Raji (cell line): ENCODE results near the gene ZNF668.

ENCODE experiments used
- POLR2A ChIP-seq: IDR thresholded peaks from 2 replicates; pipeline ENCODE4 v1.6.1; 2011; ENCODE audit warnings: low read depth, low read length, control low read depth; ENCODE audit not compliant: insufficient read depth

Gene ZNF668

GRCh38 chr16:31073970-31074813 is at the start of gene ZNF668, which contains the start of gene ZNF646:
Gene ZNF668, minus strand, starts transcription at chr16:31074240. Its CDS starts 9,781 bp downstream, at chr16:31064459.
Gene ZNF646, plus strand, starts transcription at chr16:31074422. Its CDS starts 1,903 bp downstream, at chr16:31076325.
- peak; percentile 92 for TF ChIP-seq POLR2A

DNA sequence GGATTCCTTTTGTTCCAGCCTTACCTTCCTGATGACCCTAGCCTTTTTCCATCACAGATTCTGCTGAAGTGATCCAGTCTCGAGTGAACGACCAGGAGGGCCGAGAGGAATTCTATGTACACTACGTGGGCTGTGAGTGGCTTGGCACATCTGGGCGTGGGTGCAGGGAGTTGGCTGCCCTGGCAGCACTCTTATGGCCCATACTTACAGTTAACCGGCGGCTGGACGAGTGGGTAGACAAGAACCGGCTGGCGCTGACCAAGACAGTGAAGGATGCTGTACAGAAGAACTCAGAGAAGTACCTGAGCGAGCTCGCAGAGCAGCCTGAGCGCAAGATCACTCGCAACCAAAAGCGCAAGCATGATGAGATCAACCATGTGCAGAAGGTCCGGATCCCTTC is 46.1 kb upstream of the ZNF668 start:
- no peak for TF ChIP-seq POLR2A

DNA sequence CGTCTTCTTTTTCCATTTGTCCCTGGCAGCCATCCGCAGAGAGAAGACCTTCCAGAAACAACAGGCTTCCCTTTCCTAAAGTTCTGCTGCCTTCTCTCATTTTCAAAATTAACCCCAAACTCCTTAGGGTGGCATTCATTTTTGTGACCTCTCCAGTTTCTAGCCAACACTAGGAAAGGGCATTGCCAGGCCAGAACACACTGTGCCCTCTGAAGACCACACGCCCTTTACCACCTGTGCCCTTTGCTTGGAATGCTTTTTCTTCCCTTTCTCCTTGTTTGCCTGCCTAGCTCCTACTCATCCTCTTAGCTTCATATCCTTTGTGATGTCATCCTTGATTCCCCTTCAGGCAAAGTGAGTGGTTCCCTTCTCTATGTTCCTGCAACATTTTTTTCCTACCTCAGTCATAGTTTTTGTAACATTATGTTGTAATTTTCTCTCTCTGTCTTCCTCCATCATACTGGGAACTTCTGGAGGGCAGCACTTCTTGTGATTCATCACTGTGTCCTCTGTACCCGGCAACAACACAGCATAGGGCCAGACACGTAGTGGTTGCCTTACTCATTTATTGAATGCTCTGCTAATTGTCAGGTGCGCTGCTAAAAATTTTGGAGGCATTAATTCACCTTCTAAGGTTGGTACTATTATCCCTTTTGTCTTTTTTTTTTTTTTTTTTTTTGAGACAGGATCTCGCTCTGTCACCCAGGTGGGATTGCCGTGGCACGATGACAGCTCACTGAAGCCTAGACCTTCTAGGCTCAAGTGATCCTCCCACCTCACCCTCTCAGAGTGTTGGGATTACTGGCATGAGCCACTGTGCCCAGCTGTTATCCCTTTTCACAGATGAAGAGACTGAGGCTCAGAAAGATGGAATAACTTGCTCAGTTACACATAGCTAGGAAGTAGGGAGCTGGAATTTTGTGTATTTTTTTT is 44.4 kb upstream of the ZNF668 start:
- no peak for TF ChIP-seq POLR2A

GRCh38 chr16:31117384-31118222 is 43.6 kb upstream of the ZNF668 start, which contains the start of gene KAT8:
Gene KAT8, plus strand, starts transcription at chr16:31117664. Its CDS starts 18 bp downstream, at chr16:31117682.
- TF ChIP-seq POLR2A: peak; percentile 89

- no peak for TF ChIP-seq POLR2A
These were observed 40.4 kb upstream of the ZNF668 start for GRCh38 chr16:31114468-31114867.

- TF ChIP-seq POLR2A: no peak
These were observed 39.4 kb upstream of the ZNF668 start for GRCh38 chr16:31113121-31114120.

DNA sequence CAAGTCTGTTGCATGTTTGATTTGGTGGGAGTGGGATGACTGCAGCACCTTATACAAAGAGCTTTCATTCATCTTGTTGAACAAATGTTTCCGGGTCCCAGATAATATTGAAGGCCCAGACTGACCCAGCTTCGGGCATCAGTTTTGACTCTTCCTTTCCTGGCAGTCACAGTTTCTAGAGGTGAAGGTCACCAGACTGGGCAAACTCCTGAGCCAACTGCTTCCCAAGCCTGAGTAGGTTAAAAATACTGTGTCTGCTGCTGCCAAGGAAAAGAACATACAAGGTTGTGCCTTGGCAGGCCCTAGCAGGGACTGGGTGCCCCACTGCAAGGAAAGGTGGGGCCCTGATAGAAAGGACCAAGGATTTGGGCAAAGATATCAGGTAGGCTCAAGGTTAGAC is 38.7 kb upstream of the ZNF668 start:
- TF ChIP-seq POLR2A: no peak

DNA sequence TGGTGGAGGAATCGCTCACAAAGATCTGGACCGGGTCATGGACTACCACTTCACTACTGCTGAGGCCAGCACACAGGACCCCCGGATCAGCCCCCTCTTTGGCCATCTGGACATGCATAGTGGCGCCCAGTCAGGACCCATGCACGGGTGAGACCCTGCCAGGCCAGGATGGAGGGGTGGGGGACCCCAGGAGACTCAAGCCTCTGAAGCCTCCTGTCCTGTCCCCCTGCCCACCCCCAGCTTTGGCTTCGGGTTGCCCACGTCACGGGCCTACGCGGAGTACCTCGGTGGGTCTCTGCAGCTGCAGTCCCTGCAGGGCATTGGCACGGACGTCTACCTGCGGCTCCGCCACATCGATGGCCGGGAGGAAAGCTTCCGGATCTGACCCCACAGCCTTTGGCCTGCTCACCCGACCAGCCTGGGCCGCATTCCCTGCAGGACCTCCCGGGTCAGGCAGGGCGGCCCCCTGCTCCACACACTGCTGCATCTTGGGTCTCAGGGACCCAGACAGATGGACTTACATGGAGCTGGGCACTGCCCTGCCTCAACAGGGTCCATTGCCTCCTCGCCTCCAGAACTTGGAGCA is 37.9 kb upstream of the ZNF668 start:
- no peak for TF ChIP-seq POLR2A

DNA sequence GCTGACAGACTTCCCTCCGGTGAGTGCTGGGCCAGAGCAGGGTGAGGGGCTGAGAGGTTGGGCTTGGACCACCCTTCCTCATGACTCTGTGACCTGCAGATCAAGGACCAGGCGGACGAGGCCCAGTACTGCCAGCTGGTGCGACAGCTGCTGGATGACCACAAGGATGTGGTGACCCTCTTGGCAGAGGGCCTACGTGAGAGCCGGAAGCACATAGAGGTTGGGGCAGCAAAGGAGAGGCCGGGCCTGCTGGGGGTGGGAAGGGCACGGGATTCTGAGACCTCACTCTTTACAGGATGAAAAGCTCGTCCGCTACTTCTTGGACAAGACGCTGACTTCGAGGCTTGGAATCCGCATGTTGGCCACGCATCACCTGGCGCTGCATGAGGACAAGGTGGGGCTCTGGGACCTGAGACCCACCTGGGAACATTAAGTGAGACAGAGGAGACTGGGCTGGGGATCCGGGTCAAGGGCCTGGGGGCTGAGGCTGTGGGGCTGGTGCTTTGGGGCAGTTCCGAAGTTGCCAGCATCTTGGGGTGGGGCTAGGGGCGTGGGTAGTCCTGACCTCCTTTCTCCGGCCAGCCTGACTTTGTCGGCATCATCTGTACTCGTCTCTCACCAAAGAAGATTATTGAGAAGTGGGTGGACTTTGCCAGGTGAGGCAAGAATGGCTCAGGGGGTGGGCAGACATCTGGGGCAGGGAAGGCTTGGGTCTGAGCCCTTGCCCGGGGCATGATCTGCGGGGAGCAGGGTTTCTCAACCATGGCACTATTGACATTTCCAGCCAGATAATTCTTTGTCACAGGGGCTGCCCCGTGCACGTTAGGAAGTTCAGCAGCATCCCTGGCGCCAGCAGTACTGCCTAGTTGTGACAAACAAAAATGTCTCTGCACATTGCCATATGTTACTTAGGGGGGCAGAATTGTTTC is 36.3 kb upstream of the ZNF668 start:
- TF ChIP-seq POLR2A: no peak

DNA sequence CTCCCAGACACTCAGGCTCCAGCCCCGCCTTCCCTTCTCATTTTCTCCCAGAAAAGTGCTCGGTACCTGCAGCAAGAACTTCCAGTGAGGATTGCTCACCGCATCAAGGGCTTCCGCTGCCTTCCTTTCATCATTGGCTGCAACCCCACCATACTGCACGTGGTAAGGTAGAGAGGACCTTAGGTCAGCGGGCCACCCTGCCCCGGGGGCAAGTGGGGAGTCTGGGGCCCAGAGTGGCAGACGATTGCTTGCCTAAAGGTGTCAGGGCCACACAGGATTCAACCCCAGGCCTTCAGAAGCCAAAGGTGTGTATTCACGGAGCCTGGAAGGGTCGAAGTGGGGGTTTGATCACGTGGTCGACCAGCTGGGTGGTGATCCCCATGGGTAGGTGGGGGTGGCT is 35.6 kb upstream of the ZNF668 start:
- no peak for TF ChIP-seq POLR2A

DNA sequence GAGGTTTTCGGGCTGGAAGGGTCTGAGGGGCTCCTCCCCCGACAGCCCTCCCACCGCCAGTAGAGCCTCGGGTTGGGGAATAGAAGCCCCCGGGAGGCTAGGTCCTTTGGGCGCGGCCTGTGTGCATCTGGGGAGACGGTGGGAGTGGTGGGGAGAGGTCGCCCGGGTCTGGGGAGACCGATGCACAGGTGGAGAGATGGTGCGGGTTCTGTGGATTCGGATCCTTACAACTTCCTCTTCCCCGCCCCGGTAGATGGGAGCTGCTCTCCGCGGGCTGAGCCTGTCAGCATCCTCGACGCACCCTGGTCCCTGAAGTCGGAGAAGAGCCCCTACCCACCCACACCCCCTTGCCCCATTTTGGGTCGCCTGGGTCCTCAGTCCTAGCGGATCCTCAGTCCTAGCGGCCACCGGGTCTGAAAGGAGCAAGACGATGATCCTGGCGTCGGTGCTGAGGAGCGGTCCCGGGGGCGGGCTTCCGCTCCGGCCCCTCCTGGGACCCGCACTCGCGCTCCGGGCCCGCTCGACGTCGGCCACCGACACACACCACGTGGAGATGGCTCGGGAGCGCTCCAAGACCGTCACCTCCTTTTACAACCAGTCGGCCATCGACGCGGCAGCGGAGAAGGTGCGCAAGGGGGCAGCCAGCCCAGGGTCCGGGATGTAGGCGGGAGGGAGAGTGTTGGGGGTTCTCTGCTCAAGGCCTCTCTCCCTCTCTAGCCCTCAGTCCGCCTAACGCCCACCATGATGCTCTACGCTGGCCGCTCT is 34.9 kb upstream of the ZNF668 start:
- no peak for TF ChIP-seq POLR2A

GRCh38 chr16:31108035-31108793 is 34.2 kb upstream of the ZNF668 start, which contains the start of gene BCKDK:
Gene BCKDK, plus strand, starts transcription at chr16:31108386. Its CDS starts 838 bp downstream, at chr16:31109224.
- TF ChIP-seq POLR2A: peak; percentile 84
